ENCODE results near the gene GBF1. TPM values are rescaled to one million over a fixed set of nuclear protein-coding genes. Genes with fewer than 3 reads are reported as not detected.

The GBF1 gene, protein sequence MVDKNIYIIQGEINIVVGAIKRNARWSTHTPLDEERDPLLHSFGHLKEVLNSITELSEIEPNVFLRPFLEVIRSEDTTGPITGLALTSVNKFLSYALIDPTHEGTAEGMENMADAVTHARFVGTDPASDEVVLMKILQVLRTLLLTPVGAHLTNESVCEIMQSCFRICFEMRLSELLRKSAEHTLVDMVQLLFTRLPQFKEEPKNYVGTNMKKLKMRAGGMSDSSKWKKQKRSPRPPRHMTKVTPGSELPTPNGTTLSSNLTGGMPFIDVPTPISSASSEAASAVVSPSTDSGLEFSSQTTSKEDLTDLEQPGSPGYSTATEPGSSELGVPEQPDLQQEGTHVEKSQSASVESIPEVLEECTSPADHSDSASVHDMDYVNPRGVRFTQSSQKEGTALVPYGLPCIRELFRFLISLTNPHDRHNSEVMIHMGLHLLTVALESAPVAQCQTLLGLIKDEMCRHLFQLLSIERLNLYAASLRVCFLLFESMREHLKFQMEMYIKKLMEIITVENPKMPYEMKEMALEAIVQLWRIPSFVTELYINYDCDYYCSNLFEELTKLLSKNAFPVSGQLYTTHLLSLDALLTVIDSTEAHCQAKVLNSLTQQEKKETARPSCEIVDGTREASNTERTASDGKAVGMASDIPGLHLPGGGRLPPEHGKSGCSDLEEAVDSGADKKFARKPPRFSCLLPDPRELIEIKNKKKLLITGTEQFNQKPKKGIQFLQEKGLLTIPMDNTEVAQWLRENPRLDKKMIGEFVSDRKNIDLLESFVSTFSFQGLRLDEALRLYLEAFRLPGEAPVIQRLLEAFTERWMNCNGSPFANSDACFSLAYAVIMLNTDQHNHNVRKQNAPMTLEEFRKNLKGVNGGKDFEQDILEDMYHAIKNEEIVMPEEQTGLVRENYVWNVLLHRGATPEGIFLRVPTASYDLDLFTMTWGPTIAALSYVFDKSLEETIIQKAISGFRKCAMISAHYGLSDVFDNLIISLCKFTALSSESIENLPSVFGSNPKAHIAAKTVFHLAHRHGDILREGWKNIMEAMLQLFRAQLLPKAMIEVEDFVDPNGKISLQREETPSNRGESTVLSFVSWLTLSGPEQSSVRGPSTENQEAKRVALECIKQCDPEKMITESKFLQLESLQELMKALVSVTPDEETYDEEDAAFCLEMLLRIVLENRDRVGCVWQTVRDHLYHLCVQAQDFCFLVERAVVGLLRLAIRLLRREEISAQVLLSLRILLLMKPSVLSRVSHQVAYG (N-terminal part only)
- 10 to 100 TPM; 29.3 to 35.4 TPM for total RNA-seq

DNA sequence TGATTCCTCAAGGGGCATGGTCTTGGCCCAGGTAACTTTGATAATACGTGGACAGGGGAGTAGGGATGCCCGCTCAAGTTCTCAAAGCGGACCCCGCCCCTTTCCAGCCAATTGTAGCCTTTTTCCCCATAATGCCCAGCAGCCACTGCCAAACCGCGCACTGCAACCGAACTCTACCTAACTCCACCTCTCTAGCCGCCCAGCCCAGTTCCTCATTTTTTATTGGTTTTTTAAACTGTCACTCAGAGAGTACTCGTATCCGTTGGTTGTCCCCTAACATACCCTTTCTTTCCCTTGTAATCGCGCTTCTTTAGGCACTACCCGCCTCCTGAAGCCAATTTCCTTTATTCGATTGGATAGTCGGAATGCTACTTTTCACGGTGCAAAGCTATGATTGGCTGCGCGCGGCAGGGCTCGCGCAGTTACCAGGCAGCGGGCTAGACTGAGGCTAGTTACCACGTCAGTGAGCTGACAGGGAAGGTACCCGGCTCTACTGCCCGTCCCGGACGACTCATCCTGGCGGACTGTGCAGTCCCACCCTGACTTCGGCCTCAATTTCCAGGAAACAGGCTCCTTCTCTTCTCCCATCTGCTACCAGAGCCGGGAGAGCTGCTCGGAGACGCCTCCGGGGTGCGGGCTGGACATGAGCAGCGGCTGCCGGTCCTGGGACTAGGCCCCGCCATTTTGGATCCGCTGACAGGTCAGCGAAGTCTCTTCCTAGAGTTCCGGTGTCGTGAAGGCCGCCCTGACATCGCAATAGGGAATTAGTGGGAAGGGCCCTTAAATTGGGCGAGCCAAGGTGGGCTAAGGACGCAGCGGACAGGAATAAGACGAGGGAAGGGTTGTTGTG, at the start of gene GBF1:
Gene GBF1, plus strand, starts transcription at position 451 of the 850 bp plus-strand sequence. CDS start 13,407 bp downstream, outside the sequence.

DNA sequence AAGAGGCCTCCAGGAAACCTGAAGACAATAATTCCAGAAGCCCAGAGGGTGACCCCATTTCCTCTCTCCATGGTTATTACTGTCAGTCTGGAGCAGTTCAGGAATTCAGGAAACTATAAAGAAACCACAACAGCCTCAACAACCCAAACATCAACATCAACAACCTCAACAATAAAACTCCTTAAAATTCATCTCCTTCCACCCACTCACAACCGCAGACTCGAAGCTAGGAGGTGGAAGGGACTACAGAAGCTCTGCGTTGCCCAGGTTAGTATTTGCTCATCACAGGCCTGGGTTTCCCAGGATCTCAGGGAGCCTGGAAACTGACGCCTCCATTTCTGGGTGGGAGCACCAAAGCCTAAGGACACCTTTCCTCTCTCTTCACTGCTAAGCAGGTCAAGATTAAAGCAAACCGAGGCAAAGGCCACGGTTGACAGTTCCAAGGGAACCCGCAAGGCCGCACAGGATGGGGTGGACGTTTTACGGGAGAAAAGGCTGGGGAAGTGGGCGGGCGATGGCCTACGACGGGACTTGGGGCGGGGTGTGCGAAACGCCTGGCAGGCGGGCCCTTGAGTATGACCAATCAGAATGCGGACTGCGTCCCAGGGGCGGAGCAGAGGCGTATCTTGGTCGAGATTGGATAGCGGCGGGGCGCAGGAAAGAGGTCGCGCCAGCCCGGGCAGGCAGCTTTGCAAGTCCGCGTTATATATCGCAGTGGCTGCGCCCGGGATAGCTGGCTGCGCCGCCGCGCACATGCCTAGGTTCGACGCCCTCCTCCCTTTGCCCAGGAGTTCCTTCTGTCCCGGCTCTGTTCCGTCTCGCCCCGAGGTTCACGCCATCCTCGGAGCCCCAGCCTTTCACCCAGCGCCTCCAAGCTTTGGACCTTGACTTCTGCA, 19.4 kb upstream of the GBF1 start, which contains the start of gene ELOVL3:
Gene ELOVL3, plus strand, starts transcription at position 654 of the 896 bp plus-strand sequence. CDS start 250 bp downstream, outside the sequence.

DNA sequence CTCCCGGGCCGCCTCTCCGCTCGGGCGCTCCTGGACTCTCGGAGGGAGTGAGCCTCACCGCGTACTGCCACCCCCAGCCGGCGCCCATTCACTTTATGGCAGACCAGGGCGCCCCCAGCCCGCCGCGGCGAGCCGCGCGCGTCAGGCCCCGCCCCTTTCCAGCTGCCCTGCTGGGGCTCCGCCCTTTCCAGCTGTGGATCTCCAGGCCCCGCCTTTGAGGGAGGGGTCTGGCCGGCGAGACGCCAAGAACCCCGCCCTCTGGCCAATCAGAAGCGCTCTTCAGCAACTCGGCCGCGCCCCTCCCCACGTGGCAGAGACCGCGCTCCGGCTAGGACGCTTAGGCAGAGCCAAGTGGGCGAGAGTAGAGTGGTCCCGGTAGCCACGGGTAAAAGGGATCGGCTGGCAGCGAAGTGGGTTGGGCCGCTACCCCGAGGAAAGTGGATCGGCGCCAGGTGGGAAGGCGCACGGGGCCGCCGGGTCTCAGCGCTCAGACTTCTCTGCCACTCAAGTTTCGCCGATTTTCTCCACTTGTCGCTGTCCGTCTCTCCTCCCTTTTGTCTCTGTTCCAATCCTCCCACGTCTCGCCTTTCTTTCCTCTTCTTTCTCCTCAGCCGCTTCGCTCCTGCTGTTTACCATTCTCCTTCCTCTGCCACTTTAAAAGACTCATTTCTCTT, 3.8 kb upstream of the GBF1 start, which contains the start of gene PITX3:
Gene PITX3, minus strand, starts transcription at position 69 of the 674 bp plus-strand sequence. CDS start 9,432 bp downstream, outside the sequence.

DNA sequence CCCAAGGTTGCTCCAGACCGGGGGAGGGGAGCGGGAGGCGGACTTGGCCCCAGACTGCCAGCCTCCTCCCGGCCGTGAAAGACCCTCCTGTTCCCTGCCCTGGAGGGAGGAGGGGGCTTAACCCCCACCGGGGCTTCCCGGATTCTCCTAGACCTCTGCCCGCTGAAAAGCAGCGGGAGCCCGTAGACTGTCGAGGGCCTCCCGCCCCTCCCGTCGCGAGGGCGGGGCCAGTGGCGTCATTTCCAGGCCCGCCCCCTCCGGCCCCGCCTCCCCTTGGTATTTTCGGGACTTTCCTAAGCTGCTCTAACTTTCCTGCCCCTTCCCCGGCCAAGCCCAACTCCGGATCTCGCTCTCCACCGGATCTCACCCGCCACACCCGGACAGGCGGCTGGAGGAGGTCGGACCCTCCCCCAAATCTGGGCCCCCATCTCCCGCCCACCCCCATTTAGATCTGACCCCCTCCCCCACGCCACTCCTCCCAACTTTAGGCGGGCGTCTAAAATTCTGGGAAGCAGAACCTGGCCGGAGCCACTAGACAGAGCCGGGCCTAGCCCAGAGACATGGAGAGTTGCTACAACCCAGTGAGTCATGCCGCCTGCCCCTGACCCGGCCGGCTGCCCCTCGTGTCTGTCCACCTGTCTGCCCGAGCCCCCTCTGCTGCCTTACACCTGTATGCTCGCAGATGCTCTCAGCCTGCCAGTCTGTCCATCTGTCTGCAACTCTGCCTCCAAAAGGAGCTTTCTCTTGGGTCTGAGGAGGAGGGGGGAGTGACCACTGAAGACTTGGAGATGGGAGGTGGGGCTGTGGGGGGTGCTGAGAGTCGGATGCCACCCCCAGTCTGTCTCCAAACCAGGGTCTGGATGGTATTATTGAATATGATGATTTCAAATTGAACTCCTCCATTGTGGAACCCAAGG, 150.3 kb downstream of the GBF1 start, which contains the start of gene NFKB2:
Gene NFKB2, plus strand, starts transcription at position 306 of the 917 bp plus-strand sequence. Its CDS starts 255 bp downstream, at position 561.

DNA sequence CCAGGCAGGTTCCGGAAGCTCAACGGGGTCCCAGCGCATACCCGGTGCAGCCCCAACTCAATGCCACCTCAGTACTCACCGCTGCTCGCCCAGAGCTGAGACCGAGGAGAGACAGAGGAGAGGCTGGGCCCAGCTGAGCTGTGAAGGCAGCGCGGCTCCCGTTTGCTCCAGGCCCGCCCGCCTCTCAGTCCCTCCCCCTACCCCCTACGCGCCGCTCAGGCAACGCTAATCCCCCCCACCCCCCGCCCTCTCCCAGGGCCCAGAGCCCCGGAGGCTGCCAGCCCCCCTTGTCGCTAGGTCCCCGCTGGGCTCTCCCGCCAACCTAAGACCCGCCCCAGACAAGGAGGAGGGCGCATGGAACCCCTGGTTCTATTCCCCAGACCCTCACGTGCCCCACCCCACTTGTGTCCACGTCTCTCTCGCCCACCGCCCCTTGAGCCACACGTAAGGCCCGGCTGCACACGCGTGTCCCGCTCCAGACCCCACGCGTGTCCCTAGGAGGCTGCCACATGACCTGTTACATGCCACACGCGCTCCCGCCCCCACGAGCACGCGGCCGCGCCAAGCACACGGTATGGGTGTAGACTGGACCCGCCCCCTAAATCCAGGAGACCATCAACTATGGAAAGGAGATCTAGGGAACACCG, 173.4 kb downstream of the GBF1 start, which contains the start of gene PSD:
Gene PSD, minus strand, starts transcription at position 164 of the 647 bp plus-strand sequence. CDS start 1,747 bp downstream, outside the sequence.

DNA sequence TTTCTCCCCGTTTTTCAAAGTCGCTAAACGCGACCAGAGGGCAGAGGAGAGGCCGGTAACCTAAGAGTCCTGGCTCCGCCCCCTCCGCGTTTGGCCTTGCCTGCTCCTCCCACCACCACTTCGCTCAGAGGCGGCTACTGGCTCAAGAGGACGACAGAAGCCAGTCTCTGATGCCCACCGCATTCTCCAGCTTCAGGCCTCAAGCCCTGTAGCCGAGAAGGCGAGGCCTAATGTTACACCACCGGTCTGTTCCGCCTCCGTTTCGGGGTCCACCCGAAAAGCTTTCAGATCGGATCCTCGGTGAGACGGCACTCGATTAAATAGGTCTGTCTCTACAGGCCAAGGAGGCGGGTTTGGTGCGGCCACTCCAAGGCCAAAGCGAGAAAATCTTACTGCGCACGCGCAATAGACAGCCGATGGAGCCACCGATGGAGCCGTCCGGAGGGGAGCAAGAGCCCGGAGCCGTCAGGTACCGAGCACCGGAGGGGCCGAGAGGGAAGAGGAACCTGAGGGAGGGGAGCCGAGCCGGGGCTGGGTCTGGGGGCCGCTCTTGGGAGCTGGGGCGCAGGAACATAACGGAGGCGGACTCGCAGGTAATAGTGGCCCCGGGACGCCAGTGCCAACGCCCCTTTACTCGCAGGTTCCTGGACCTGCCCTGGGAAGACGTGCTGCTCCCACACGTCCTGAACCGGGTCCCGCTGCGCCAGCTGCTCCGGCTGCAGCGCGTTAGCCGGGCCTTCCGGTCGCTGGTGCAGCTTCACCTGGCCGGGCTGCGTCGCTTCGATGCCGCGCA, 175.6 kb downstream of the GBF1 start, which contains the start of gene FBXL15:
Gene FBXL15, plus strand, starts transcription at position 123 of the 793 bp plus-strand sequence. Its CDS starts 294 bp downstream, at position 417.

Other genes with a start within 250 kb of the GBF1 start
- 10 to 100 TPM in 1 of 2 donors, 1 to 10 TPM in 1; 7.6 to 10.3 TPM for gene ARMH3, start 189.4 kb upstream of the GBF1 start, total RNA-seq
- 10 to 100 TPM; 34.8 to 41.0 TPM for gene HPS6, start 180.2 kb upstream of the GBF1 start, total RNA-seq
- gene LDB1, start 125.2 kb upstream of the GBF1 start, total RNA-seq: 10 to 100 TPM; 74.3 to 79.3 TPM
- 10 to 100 TPM; 15.8 to 22.6 TPM for gene PPRC1, start 112.5 kb upstream of the GBF1 start, total RNA-seq
- gene NOLC1, start 93.1 kb upstream of the GBF1 start, total RNA-seq: 10 to 100 TPM; 33.0 to 82.9 TPM
- under 1 TPM; 0.33 to 0.34 TPM for gene ELOVL3, start 19.2 kb upstream of the GBF1 start, total RNA-seq
- not detected for gene PITX3, start 4.0 kb upstream of the GBF1 start, total RNA-seq
- gene NFKB2, start 150.2 kb downstream of the GBF1 start, total RNA-seq: 10 to 100 TPM; 25.0 to 78.5 TPM
- under 1 TPM; under 0.01 to 0.34 TPM for gene PSD, start 173.3 kb downstream of the GBF1 start, total RNA-seq
- 1 to 10 TPM; 7.2 to 9.7 TPM for gene FBXL15, start 175.3 kb downstream of the GBF1 start, total RNA-seq
- 10 to 100 TPM; 52.3 to 53.0 TPM for gene CUEDC2, start 187.0 kb downstream of the GBF1 start, total RNA-seq
- not detected for gene C10orf95, start 206.0 kb downstream of the GBF1 start, total RNA-seq